Adrenal gland (tissue), 12 donors: ENCODE results near the gene CSK. TPM values are rescaled to one million over a fixed set of nuclear protein-coding genes. Genes with fewer than 3 reads are reported as not detected.
A peak's percentile ranks its signal among the peaks of the same experiment; 100 is the strongest.

Experiments used
- DNase-seq, 7 donors: peaks; one replicate each; pipeline ENCODE4 v3.0.0-alpha.2; 2019 to 2020
- H3K27ac ChIP-seq, 5 donors: fragments of 200-600 bp; sonication (generic) in 4 of 5; 1 replicate in 3 of 5; 2 replicates in 2 of 5; pipeline versions ENCODE4 v1.5.1 to v1.8.0; 2016 to 2020; ENCODE audit warnings: mild to moderate bottlenecking in 1 of 5
- H3K27me3 ChIP-seq: fragments of 200-600 bp; 2 replicates; pipeline ENCODE4 v1.8.0; 2021
- H3K36me3 ChIP-seq, 2 donors: fragments of 200-600 bp; replicated peaks in 1 of 2; 1 replicate in 1 of 2; 2 replicates in 1 of 2; pipeline versions ENCODE4 v1.5.1 to v1.8.0; 2018 to 2022
- H3K4me1 ChIP-seq, 2 donors: fragments of 200-600 bp; replicated peaks in 1 of 2; 1 replicate in 1 of 2; 2 replicates in 1 of 2; pipeline versions ENCODE4 v1.5.1 to v1.8.0; 2018 to 2021
- H3K4me3 ChIP-seq, 4 donors: fragments of 200-600 bp; sonication (generic) in 3 of 4; one replicate each; pipeline ENCODE4 v1.5.1; 2016 to 2018
- H3K9me3 ChIP-seq, 3 donors: fragments of 200-600 bp; sonication (generic) in 1 of 3; replicated peaks in 1 of 3; 1 replicate in 2 of 3; 2 replicates in 1 of 3; pipeline versions ENCODE4 v1.5.1 to v1.8.0; 2016 to 2021
- POLR2A ChIP-seq, 2 donors: fragments of 450-650 bp; IDR thresholded peaks; one replicate each; pipeline ENCODE4 v1.6.1; 2017; ENCODE audit warnings: antibody characterized with exemption in 2 of 2, mild to moderate bottlenecking in 2 of 2, moderate library complexity in 1 of 2
- WGBS, 4 donors: extraction: QIAGEN DNeasy Blood & Tissue Kit in 2 of 4; methylation state at CpG; one replicate each; pipeline versions ENCODE4 v1.1.5 to v1.1.7; 2013 to 2017; 5-methylcytosine and 5-hydroxymethylcytosine counted together
- intact Hi-C, 2 donors: fragments of 100-400 bp; cut with DNase I; formaldehyde crosslinking; loops; one replicate each; pipeline versions ENCODE4 v1.14.1 to v1.15.0; 2022 to 2023
- polyA plus RNA-seq, 3 donors: library from polyadenylated mRNA; stranded (reverse); fragments of 200-250 nt in 2 of 3; fragments of 350-450 nt in 1 of 3; fragmentation: Illumina TruSeq in 1 of 3; extraction: RNeasy Lipid Tissue Mini Kit (QIAGEN cat#74804) in 1 of 3; gene quantifications; one replicate each; pipeline ENCODE4 v1.2.3, GENCODE V29; 2013 to 2014
- total RNA-seq, 9 donors: library from RNA; depleted of rRNA in 4 of 9; stranded (reverse); fragments of >200 nt in 4 of 9; fragments of 120-200 nt in 1 of 9; fragmentation: NEBNext Ultra II Directional in 1 of 9; extraction: Animal tissue kit (Norgen Biotek cat#: 25700) in 1 of 9; gene quantifications; one replicate each; pipeline versions ENCODE4 v1.1.0 to v1.2.4, GENCODE V29; 2013 to 2023
- TF ChIP-seq, protein P1 (sequence below), 6 experiments: fragments of 450-650 bp in 4 of 6; fragments of 200-600 bp in 2 of 6; sonication (generic) in 1 of 6; IDR thresholded peaks; 1 replicate in 5 of 6; 2 replicates in 1 of 6; pipeline versions ENCODE4 v1.5.1 to v1.8.0; 2016 to 2021; ENCODE audit warnings: antibody characterized with exemption in 6 of 6, mild to moderate bottlenecking in 2 of 6, moderate library complexity in 1 of 6
- donor health status: healthy with polysubstance abuse.
- donor health status: Bipolar disorder and iron deficiency.
- donor health status: DM: yes; HTN: yes; CAD: no.
- donor health status: DM: no; HTN: no; CAD: no.
- donor health status: DM: no; HTN: no; CAD: no.
- donor health status: DM: yes; HTN: yes; CAD: no.

Gene CSK
- total and polyA plus RNA-seq, 12 donors: 10.9 to 59.4 (median 27.6) TPM

DNA sequence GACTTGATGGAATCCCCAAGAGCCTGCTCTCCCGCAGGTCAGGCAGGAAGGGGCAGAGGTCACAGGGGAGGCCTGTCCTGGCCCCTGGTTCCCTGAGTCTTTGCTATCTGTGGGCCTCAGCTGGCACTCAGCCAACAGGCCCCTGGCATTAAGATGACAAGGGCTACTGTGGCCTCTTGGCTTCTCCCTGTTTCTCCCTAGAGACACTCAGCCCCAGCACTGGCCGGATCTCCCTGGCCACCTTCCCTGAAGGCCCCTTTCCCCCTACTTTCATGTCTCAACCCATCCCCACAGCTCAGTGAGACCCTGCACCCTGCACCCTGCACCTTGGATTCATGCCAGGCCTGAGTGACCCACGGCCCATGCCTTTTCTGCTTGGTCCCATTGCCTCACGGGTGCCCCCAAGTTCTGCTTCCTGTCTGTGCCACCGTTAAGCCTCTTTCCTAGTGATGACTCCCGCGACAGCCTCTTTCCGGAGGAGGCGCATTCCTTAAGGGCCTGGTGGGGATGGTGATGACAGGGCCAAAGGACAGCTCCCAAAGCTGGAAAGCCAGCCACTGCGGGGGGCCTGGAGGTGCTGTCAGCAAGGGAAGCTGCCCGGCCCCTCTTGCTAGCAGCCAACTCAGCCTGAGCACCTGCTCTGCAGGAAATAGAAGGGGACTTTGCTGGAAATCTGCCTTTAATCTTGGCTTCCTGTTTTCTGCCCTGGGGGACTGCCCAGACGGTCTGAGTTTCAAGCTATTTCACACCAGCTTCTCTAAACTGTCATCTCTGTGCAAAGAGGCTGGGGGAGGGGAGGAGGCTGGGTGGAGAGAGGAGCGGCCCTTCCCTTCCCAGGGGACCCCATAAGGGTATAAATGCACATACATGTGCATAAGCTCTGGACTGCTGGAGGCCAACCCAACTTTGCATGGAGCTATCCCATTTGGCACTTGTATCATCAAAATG lies 4.8 kb upstream of the CSK start:
- Histone ChIP-seq H3K4me3 (no peak overlapping the region), H3K27me3 (no peaks in the 10 kb centered on the region), H3K36me3 (no peaks in the 10 kb centered on the region), H3K27ac (peak overlapping the region in 3 of 5 donors; percentile 5 to 64 (median 23)), H3K9me3 (no peaks in the 10 kb centered on the region), H3K4me1 (peaks cover 6 to 26% of the 10 kb centered on the region in 2 donors)
- TF ChIP-seq, protein P1, sequence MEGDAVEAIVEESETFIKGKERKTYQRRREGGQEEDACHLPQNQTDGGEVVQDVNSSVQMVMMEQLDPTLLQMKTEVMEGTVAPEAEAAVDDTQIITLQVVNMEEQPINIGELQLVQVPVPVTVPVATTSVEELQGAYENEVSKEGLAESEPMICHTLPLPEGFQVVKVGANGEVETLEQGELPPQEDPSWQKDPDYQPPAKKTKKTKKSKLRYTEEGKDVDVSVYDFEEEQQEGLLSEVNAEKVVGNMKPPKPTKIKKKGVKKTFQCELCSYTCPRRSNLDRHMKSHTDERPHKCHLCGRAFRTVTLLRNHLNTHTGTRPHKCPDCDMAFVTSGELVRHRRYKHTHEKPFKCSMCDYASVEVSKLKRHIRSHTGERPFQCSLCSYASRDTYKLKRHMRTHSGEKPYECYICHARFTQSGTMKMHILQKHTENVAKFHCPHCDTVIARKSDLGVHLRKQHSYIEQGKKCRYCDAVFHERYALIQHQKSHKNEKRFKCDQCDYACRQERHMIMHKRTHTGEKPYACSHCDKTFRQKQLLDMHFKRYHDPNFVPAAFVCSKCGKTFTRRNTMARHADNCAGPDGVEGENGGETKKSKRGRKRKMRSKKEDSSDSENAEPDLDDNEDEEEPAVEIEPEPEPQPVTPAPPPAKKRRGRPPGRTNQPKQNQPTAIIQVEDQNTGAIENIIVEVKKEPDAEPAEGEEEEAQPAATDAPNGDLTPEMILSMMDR (IDR thresholded peaks at IDR 0.05): no peak
- no peak for TF ChIP-seq POLR2A (IDR thresholded peaks at IDR 0.05)
- WGBS, 4 donors: 50 to 63% (median 53%) methylated on average over 5 to 13 of the region's 13 CpGs
- intact Hi-C loops: loop anchor here in 1 of 2 donors (5.0 kb wide), 1 partner anchor 60 kb away; no protein-coding TSS in a partner anchor
- DNase-seq: no peak

DNA sequence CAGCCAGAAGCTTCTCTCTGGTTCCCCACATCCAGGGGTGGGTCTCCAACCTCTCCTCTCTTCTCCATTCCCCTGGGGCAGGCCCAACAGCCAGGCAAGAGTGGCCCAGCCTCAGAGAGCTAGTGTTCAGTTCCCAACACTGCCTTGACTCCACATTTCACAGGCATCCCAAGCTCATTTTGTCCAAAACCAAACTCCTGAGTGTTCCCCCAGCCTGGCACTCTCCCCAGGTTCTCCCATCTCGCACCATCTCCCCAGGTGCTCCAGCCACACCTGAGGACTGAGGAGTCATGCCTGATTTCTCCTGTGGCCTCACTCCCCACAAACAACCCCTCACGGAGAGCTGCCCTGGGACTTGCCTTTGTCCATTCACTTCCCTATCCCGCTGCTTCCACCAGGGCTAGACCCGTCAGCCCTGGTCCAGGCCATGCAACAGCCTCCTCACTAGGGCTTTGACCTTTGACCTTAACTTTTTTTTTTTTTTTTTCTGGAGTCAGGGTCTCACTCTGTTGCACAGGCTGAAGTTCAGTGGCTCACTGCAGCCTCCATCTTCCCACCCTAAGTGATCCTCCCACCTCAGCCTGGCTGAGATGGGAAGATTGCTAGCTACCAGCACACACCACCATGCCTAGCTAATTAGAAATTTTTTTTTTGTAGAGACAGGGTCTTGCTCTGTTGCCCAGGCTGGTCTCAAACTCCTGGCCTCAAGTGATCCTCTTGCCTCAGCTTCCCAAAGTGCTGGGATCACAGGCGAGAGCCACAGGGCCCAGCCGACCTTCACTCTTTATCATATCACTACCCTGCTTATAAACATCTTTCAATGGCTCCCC lies 3.9 kb upstream of the CSK start:
- TF ChIP-seq POLR2A (IDR thresholded peaks at IDR 0.05): no peak
- TF ChIP-seq, protein P1 (IDR thresholded peaks at IDR 0.05): no peak
- Histone ChIP-seq H3K4me1 (peaks cover 12 to 31% of the 10 kb centered on the region in 2 donors), H3K27ac (peak overlapping the region in 3 of 5 donors; percentile 3 to 64 (median 23)), H3K27me3 (no peaks in the 10 kb centered on the region), H3K9me3 (no peaks in the 10 kb centered on the region), H3K4me3 (no peak overlapping the region), H3K36me3 (no peaks in the 10 kb centered on the region)
- intact Hi-C loops: loop anchor here in 1 of 2 donors (5.0 kb wide), 1 partner anchor 59 kb away; no protein-coding TSS in a partner anchor
- WGBS, 4 donors: 77 to 88% (median 84%) methylated on average over 6 of the region's 6 CpGs
- DNase-seq: no peak

DNA sequence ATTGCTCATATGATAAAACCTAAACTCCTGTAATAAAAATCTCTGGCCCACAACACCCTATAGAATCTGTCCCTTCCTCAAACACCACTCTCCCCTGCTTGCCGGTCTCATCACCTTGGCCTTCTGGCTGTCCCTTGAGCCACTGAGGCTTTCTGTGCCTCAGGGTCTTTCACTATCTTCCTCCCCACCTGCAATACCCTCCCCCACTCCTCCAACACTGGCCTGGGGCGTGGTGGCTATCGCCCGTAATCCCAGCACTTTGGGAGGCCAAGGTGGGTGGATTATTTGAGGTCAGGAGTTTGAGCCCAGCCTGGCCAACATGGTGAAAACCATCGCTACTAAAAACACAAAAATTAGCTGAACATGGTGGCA lies 3.3 kb upstream of the CSK start:
- 91 to 98% (median 93%) methylated on average over 5 of the region's 5 CpGs for WGBS, 4 donors
- no peak for TF ChIP-seq POLR2A (IDR thresholded peaks at IDR 0.05)
- TF ChIP-seq, protein P1 (IDR thresholded peaks at IDR 0.05): no peak
- intact Hi-C loops: loop anchor here in 1 of 2 donors (5.0 kb wide), 1 partner anchor 59 kb away; no protein-coding TSS in a partner anchor
- H3K27me3 ChIP-seq: no peaks in the 10 kb centered on the region
- no peak for DNase-seq
- no peak overlapping the region for H3K27ac ChIP-seq
- H3K36me3 ChIP-seq: no peaks in the 10 kb centered on the region
- H3K4me1 ChIP-seq: peaks cover 17 to 37% of the 10 kb centered on the region in 2 donors
- no peaks in the 10 kb centered on the region for H3K9me3 ChIP-seq
- H3K4me3 ChIP-seq: no peak overlapping the region

DNA sequence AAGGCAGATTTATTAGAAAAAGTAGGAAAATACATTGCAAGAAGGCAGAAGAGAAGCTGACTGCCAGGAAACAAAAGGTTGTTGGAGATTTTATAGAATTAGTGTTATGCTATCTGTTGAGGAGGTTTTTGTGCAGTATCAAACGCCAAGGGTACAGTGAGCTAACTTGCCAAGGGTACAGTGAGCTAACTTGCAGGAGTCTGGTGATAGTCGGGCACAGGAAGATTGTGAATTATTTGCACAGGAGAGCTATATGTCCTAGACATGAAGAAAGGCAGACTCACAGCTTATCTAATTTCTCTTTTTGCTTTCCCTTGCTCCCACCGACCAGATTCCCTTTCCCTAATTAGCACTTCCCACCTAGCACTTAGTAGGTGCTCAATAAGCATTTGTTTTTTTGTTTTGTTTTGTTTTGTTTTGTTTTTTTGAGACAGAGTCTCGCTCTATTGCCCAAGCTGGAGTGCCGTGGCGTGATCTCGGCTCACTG lies 2.7 kb upstream of the CSK start:
- TF ChIP-seq, protein P1 (IDR thresholded peaks at IDR 0.05): no peak
- TF ChIP-seq POLR2A (IDR thresholded peaks at IDR 0.05): no peak
- DNase-seq: no peak
- Histone ChIP-seq H3K36me3 (no peaks in the 10 kb centered on the region), H3K27me3 (no peaks in the 10 kb centered on the region), H3K9me3 (no peaks in the 10 kb centered on the region), H3K4me1 (peaks cover 17 to 43% of the 10 kb centered on the region in 2 donors), H3K4me3 (no peak overlapping the region), H3K27ac (no peak overlapping the region)
- intact Hi-C loops: loop anchor here in 1 of 2 donors (5.0 kb wide), 1 partner anchor 58 kb away; no protein-coding TSS in a partner anchor
- 73 to 83% (median 81%) methylated on average over 7 of the region's 7 CpGs for WGBS, 4 donors
